ENCODE measurements around the gene PTS. TPM values are rescaled to one million over a fixed set of nuclear protein-coding genes. Genes with fewer than 3 reads are reported as not detected.
A peak's percentile ranks its signal among the peaks of the same experiment; 100 is the strongest.

Gene PTS
- polyA plus RNA-seq, 1 experiment = 21.3 TPM

DNA sequence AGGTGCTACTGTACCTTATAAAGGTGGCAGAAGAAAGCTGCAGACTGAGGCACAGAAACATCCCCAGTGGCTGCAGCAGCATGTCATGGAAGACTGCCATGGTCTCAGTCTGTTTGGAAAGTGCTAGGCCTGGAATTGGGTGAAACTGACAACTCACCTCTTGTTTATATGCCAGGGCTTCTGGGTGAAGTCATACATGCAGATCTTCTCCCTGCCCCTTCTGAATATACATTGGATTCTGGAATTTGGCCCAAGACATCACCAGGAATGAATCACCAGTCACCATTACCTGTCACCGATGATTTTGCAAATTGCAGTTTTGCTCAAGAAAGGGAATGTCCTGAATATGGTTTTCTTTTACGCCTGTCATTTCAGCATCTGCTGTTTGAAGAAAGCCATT lies 34.3 kb downstream of the PTS start, which contains the start of gene PLET1:
TSS of gene PLET1 (minus strand) at position 371 of the 400 bp plus-strand sequence. CDS start at position 100, 271 bp downstream.
- ChIA-PET POLR2A (no interaction called here), CTCF (no interaction called here)
- Histone ChIP-seq H3K27me3 (ENCODE audit: control insufficient read depth, insufficient read depth, low read length) (no peaks in the 10 kb centered on the region), H3K36me3 (ENCODE audit: control insufficient read depth, insufficient read depth, low read length) (no peaks in the 10 kb centered on the region), H3K4me3 (ENCODE audit: low read depth, low read length) (no peak within 1 kb of the TSS)
- DNase-seq (ENCODE audit: low read depth) = no peak
- TF ChIP-seq, protein P1, sequence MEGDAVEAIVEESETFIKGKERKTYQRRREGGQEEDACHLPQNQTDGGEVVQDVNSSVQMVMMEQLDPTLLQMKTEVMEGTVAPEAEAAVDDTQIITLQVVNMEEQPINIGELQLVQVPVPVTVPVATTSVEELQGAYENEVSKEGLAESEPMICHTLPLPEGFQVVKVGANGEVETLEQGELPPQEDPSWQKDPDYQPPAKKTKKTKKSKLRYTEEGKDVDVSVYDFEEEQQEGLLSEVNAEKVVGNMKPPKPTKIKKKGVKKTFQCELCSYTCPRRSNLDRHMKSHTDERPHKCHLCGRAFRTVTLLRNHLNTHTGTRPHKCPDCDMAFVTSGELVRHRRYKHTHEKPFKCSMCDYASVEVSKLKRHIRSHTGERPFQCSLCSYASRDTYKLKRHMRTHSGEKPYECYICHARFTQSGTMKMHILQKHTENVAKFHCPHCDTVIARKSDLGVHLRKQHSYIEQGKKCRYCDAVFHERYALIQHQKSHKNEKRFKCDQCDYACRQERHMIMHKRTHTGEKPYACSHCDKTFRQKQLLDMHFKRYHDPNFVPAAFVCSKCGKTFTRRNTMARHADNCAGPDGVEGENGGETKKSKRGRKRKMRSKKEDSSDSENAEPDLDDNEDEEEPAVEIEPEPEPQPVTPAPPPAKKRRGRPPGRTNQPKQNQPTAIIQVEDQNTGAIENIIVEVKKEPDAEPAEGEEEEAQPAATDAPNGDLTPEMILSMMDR (IDR thresholded peaks at IDR 0.05; ENCODE audit: insufficient read depth, low read depth, low read length) = no peak

DNA sequence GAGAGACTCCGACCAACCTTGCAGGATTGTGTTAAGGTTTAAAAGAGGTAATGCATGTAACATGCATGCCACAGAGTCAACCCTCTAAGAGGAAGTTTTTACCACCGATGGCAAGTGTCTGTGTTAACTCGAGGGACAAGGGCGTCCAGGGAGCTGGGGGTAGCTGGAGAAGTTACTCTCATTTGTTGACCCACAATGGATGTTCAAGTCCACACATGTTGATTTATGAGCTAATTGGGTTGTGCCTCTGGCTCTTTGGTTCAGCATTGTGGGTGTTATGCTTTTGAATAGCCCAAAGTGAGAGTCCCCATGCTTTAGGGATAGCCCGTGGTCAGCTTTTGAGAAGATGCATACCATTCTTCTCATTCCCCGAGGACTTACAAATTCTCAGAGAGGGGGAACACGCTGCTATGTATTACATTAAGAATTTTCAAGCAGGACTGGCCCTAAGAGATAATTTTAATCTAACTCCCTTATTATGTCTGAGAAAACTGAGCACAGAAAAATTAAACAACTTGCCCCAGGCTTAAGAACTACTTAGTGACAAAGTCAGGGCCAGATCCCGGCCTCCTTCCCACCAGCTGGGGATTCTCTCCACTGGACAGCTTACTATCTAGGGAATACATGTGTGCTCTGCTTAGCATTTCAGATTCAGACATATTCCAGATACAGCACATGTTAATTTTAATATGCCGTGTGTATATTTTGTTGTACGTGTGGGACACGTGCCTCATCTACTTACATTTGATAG lies 39.6 kb downstream of the PTS start:
- H3K27me3 ChIP-seq (ENCODE audit: control insufficient read depth, insufficient read depth, low read length) = no peaks in the 10 kb centered on the region
- DNase-seq (ENCODE audit: low read depth) = peak; percentile 88
- TF ChIP-seq, protein P1 (IDR thresholded peaks at IDR 0.05; ENCODE audit: insufficient read depth, low read depth, low read length) = no peak
- ChIA-PET POLR2A (no interaction called here), CTCF (interaction anchor here (2.2 to 2.9 kb wide), 2 partner anchors 14 to 46 kb away, joined by 5 to 13 read pairs; no protein-coding TSS in a partner anchor)
- no peak overlapping the region for H3K4me3 ChIP-seq (ENCODE audit: low read depth, low read length)
- H3K36me3 ChIP-seq (ENCODE audit: control insufficient read depth, insufficient read depth, low read length) = no peaks in the 10 kb centered on the region

DNA sequence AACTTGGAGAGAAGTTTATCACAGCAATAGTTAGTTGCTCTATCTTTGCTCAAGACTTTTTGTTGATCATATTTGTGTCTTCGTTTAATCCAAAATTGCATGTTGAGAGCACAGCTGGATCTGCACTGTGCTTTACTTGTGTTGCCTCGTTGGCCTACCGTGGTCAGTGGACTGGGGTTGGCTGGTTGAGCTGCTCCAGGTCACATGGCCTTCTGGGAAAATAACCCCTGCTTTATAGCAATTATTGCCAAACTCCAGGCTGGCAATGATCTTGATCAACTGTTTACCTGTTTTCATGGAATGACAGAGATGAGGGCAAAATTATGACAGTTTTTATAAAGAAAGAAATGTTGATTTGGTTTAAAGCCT lies 40.2 kb downstream of the PTS start:
- H3K27me3 ChIP-seq (ENCODE audit: control insufficient read depth, insufficient read depth, low read length) = no peaks in the 10 kb centered on the region
- ChIA-PET POLR2A (no interaction called here), CTCF (interaction anchor here (0.7 to 2.9 kb wide), 3 partner anchors 9 to 46 kb away, joined by 3 to 13 read pairs (median 5); no protein-coding TSS in a partner anchor)
- H3K4me3 ChIP-seq (ENCODE audit: low read depth, low read length) = no peak overlapping the region
- TF ChIP-seq, protein P1 (IDR thresholded peaks at IDR 0.05; ENCODE audit: insufficient read depth, low read depth, low read length) = no peak
- no peak for DNase-seq (ENCODE audit: low read depth)
- H3K36me3 ChIP-seq (ENCODE audit: control insufficient read depth, insufficient read depth, low read length) = no peaks in the 10 kb centered on the region

DNA sequence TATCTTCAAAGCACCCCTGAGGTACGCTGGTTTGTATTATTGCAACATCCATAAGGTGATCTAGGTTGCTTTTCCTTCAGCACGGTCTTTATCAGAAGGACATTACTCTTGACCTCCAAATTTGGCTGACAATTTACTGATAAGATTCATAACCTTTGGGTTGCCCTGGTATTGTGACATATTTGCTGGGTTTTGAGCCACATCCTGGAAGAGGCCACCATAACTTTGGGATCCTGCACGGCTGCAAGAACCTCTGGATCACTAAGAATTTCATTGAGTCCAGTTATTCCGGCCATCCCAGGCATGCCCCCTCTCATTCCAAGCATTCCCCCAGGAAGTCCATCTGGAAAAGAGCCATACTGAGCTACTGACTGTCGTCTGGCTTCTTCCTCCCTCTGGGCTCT lies 41.0 kb downstream of the PTS start:
- CTCF ChIA-PET = interaction anchor here (0.6 to 2.9 kb wide), 3 partner anchors 9 to 660 kb away, joined by 3 to 13 read pairs (median 3); no protein-coding TSS in a partner anchor
- no peak for DNase-seq (ENCODE audit: low read depth)
- no peak overlapping the region for H3K4me3 ChIP-seq (ENCODE audit: low read depth, low read length)
- POLR2A ChIA-PET = no interaction called here
- no peaks in the 10 kb centered on the region for H3K36me3 ChIP-seq (ENCODE audit: control insufficient read depth, insufficient read depth, low read length)
- no peaks in the 10 kb centered on the region for H3K27me3 ChIP-seq (ENCODE audit: control insufficient read depth, insufficient read depth, low read length)
- TF ChIP-seq, protein P1 (IDR thresholded peaks at IDR 0.05; ENCODE audit: insufficient read depth, low read depth, low read length) = no peak

DNA sequence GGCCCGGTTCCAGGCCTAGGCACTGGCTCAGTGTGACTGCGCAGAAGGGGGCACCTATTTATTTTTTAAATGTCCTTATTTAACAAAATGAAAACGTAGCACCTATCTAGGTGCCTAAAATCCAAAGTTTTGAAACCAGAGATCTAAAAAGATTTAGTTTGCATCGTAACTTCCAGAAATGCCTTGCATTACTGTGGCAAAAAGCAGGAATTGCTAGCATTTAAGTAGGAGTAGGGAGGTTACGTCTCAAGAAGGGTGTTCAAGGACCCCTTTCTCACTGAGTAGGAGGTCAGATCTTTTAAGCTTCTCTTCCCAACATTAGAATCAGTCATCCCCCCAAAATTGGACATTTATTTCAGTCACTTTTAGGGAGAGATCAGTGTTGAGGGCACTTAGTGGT lies 42.2 kb downstream of the PTS start:
- no peaks in the 10 kb centered on the region for H3K27me3 ChIP-seq (ENCODE audit: control insufficient read depth, insufficient read depth, low read length)
- ChIA-PET POLR2A (no interaction called here), CTCF (interaction anchor here (0.8 to 1.4 kb wide), 4 partner anchors 9 to 49 kb away, joined by 3 to 4 read pairs (median 3); partner anchors contain the start of gene PTS)
- H3K36me3 ChIP-seq (ENCODE audit: control insufficient read depth, insufficient read depth, low read length) = no peaks in the 10 kb centered on the region
- no peak overlapping the region for H3K4me3 ChIP-seq (ENCODE audit: low read depth, low read length)
- TF ChIP-seq, protein P1 (IDR thresholded peaks at IDR 0.05; ENCODE audit: insufficient read depth, low read depth, low read length) = no peak
- DNase-seq (ENCODE audit: low read depth) = no peak
